ENCODE measurements around the gene PRR3.

The PRR3 gene

DNA sequence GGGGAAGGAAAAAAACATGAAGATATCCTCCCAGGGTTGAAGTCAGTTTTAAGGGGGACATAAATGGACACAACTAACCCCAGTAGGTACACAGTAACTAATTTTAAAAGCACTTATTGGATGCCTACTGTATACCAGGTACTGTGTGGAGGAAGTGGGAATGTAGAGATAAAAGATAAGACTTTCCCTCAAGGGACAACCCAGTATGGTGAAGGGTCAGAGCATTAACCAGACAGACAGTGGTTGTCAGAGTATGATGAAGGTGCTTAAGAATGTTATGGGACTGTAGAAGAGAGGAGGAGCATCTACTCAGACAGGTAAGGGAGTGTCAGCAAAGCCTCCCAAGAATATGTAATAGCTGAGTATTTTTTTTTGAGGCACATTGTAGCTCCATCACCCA, 15.1 kb downstream of the PRR3 start:
- no peak for DNase-seq

DNA sequence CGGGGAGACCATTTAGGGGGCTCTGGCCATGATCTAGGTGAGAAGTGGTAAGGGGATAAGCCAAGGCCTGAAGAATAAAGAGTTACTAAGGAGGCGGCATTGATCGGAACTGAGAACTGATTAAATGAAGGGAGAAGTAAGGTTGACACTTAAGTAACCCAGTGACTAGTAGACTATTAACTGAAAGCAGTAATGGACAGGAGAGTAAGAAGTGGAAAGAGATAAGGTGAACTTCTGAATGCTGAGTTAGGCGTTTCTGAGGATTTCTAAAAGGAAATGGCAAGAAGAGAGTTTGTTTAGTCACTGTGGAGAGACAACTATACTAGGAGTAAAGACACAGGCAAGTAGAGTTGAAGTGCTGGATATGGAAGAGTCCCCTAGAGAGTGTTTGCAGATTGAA, 16.0 kb downstream of the PRR3 start:
- DNase-seq = no peak

DNA sequence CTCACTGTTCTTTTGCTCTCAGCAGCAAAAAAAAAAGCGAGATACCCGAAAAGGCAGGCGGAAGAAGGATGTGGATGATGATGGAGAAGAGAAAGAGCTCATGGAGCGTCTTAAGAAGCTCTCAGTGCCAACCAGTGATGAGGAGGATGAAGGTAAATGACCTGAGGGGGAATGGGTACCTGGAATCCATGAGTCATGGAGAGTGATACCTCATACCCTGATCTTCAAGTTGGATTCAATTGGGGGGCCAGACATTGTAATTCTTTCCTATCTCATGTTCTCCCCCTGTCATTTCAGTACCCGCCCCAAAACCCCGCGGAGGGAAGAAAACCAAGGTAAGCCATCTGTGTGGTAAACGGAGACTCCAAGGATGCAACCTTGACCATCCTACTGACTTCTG, 21.0 kb downstream of the PRR3 start:
- DNase-seq = no peak

GRCh38 chr6:30583921-30584320, 26.8 kb downstream of the PRR3 start:
- DNase-seq = no peak

DNA sequence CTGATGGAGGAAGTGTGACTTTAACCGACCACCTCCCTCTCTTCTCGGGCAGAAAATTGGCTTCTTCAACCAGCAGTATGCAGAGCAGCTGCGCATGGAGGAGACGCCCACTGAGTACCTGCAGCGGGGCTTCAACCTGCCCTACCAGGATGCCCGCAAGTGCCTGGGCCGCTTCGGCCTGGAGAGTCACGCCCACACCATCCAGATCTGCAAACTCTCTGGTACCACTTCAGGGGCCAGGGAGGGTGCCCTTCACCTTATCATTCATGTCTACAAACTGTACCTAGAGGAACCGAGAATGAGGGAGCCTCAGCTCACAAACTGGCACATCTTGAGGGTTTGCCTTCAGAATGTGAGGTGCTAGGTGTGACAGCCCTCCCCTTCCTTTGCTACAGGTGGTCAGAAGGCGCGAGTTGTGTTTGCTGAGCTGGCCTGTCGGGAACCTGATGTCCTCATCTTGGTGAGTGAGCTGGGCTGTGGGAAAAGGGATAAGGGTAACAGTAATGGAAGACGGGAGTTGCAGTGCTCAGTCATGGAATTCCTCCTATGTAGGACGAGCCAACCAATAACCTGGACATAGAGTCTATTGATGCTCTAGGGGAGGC, 32.8 kb downstream of the PRR3 start:
- DNase-seq = no peak

- no peak for DNase-seq
Measured at GRCh38 chr6:30590509-30590908, 33.4 kb downstream of the PRR3 start.

GRCh38 chr6:30591008-30591407, 33.9 kb downstream of the PRR3 start:
- no peak for DNase-seq

DNA sequence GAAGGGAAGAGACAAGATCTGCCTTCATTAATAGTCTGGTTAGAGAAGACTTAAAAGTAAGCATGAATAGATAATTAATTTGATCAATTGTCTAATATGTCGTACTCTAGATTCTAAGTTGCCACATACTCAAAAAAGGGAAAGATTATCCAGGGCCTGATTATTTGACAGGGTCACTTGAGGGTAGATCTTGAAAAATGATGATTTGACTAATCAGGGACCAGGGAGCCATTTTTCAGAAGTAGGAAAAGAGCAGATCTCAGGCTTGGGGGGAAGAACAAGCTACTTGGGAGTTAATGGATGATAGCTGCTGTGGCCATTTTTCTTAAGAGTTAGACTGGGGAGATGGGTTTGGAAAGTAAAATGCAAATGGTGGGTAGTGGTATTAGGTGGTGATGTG, 35.2 kb downstream of the PRR3 start:
- DNase-seq = no peak

GRCh38 chr6:30597315-30598144, 40.4 kb downstream of the PRR3 start:
- peak; percentile 30 to 70 for DNase-seq

GRCh38 chr6:30598912-30599624, 42.0 kb downstream of the PRR3 start:
- no peak for DNase-seq

DNA sequence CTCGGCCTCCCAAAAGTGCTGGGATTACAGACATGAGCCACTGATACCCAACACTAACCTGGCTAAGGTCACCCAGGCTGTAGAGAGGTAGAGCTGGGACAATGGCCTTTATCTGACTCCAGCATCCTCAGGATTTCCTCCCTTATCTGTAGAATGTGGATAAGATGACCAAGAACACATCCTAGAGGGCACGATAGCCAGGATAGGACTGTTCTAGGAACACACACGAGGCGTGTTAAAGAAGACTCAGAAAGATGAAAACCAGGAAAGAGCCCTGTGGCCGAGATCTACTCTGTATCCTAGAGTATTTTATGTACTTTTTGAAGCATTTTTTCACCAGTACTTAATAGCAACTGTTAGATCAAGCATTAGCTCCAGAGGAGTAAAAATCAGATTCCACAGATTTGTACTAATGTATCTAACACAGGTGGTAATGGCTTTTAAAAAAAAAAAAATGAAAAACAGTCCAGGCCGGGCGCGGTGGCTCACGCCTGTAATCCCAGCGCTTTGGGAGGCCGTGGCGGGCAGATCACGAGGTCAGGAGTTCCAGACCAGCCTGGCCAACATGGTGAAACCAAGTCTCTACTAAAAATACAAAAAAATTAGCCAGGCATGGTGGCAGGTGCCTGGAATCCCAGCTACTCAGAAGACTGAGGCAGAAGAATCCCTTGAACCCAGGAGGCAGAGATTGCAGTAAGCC, 42.7 kb downstream of the PRR3 start:
- DNase-seq = peak in 1 of 2 experiments; percentile 20

GRCh38 chr6:30600451-30600961, 43.4 kb downstream of the PRR3 start:
- no peak for DNase-seq

- DNase-seq = no peak
Measured at GRCh38 chr6:30601436-30601814, 44.3 kb downstream of the PRR3 start.

- no peak for DNase-seq
Measured at GRCh38 chr6:30601815-30602641, 44.9 kb downstream of the PRR3 start.

DNA sequence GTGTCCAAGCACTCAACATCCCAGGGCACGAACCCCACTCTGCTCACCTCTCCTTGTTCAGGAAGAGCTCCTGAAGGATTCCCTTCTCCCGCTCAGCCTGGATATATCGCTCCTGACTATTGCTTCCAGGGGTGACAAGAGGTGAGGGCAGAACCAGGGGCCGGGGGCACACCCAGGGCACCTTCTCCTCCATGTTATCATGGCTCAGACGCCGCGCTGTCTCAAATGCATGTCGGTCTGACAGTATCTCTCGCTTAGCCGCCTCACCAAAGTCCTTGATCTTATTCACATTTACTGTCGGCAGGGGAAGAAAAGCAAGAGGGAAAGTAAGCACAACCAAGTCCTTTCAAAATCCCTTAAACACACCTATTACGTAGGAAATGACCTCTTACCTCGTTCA, 46.9 kb downstream of the PRR3 start:
- no peak for DNase-seq

DNA sequence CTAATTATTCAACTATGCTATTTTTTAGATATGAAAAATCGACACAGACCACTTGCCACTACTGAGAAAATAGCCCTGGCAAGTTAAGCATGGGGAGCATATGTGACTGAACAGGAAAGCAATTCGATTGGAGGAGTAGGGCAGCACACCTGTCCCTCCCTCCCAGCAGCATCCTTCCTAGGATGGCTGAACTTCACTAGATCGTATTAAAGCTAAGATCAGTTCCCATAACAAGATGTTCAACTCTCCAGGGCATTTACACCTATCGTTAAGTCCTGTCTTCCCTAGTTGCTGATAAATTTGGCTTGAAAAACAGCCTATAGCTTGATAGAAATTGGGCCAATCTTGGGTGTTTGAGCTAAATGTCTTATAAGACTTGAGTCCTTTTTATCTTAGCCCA, 53.0 kb downstream of the PRR3 start:
- no peak for DNase-seq

DNA sequence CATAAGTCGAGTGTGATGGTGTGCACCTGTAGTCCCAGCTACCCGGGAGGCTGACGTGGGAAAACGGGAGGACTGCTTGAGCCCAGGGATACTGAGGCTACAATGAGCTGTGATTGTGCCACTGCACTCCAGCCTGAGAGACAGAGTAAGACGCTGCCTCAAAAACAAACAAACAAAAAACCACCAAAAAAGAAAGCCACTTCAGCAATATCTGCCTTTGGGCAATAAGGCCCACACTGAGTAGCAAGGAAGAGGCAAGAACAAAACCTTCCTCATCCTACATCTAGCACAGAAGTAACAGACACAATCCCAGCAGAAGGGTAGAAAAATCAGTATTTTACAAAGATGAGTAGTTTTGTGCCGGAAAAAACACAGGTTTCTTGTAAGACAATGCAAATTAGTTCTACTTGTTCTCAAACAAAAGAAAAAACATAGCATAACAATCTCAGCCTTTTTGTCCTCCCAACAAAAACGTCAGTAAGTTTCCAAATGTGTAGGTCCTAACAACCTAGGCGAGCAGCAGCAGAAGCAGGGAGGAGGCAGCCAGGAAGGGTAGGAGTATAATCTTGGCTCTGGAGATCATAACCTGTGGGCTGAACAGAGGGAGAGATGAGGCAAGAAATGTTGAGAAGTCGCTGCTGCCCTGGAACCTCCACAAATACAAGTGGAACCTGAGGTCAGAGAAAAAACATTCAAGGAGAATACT, 54.2 kb downstream of the PRR3 start:
- DNase-seq = no peak

GRCh38 chr6:30611856-30612194, 54.7 kb downstream of the PRR3 start:
- no peak for DNase-seq

DNA sequence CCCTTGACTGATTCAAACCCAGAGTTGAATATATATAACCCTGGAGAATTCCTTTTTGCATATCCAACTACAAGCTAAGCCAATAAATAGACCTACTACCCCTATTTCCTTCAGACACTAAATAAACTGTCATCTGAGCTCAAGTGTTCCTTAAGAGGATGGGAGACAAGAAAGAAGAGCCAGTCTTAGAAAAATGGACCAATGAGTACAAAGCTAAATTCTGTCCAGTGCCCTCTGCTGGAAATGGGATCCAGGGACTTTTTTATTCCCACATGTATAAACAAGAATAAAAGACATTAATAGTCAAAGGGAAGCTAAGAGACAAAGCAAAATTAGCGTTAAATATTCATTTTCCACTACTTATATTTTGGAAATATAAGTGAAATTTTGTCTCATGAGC, 55.1 kb downstream of the PRR3 start:
- peak in 1 of 2 experiments; percentile 59 for DNase-seq

- DNase-seq = no peak
Measured at GRCh38 chr6:30612687-30613248, 55.7 kb downstream of the PRR3 start.

All from SW 1271 (cell line).